OCI-LY7 (cell line): Measurements from ENCODE around the gene SELENOM. TPM values are rescaled to one million over a fixed set of nuclear protein-coding genes. Genes with fewer than 3 reads are reported as not detected.
"Not testable (repeated sequence)": the region's sequence is repeated elsewhere in the genome, so short reads cannot be mapped to it uniquely, and the experiment has no call there.

Source experiments
- BruUV-seq: library from RNA; stranded (reverse); fragments of 400-500 nt; replicated peaks from 2 replicates; lab custom pipeline; 2021; lab: Mats Ljungman, UMichigan
- CTCF ChIA-PET: fragments of 300-600 bp; sonication (Branson Sonifier 250); formaldehyde crosslinking; loops from one replicate; lab custom pipeline; 2022; ENCODE audit warnings: antibody characterized with exemption; ENCODE audit not compliant: unreplicated experiment; lab: Charles Lee
- POLR2A ChIA-PET: fragments of 300-600 bp; sonication (Branson Sonifier 250); formaldehyde crosslinking; loops from one replicate; lab custom pipeline; 2022; ENCODE audit warnings: antibody characterized with exemption; lab: Charles Lee
- DNase-seq: peaks from one replicate; pipeline ENCODE4 v3.0.0-alpha.2; 2015; ENCODE audit warnings: low spot score
- H2AFZ ChIP-seq: fragments of 200-600 bp; sonication (generic), shearing (Covaris generic); 2 replicates; pipeline ENCODE4 v1.6.1; 2014; ENCODE audit warnings: mild to moderate bottlenecking, antibody characterized with exemption, low read length, moderate library complexity
- H3K27ac ChIP-seq: fragments of 200-600 bp; sonication (generic); 2 replicates; pipeline ENCODE4 v1.5.1; 2014; ENCODE audit warnings: mixed run types, low read depth, mild to moderate bottlenecking, moderate library complexity, low read length, inconsistent platforms; ENCODE audit not compliant: poor library complexity, severe bottlenecking
- H3K36me3 ChIP-seq: fragments of 200-600 bp; sonication (generic); 2 replicates; pipeline ENCODE4 v1.6.1; 2014; ENCODE audit warnings: mild to moderate bottlenecking, antibody characterized with exemption, low read length, moderate library complexity, mixed read lengths; ENCODE audit not compliant: insufficient read depth
- H3K4me1 ChIP-seq: fragments of 200-600 bp; sonication (generic); 2 replicates; pipeline ENCODE4 v1.5.1; 2014; ENCODE audit warnings: mild to moderate bottlenecking, low read length; ENCODE audit not compliant: insufficient read depth, poor library complexity, severe bottlenecking
- H3K4me2 ChIP-seq: fragments of 200-600 bp; sonication (generic); 2 replicates; pipeline ENCODE4 v1.6.1; 2014; ENCODE audit warnings: mild to moderate bottlenecking, low read length
- H3K4me3 ChIP-seq: fragments of 200-600 bp; sonication (generic); 2 replicates; pipeline ENCODE4 v1.5.1; 2014; ENCODE audit warnings: mild to moderate bottlenecking, low read depth, low read length; ENCODE audit not compliant: poor library complexity, severe bottlenecking
- H3K79me2 ChIP-seq: fragments of 200-600 bp; sonication (generic); 2 replicates; pipeline ENCODE4 v1.6.1; 2016; ENCODE audit warnings: low read depth, mild to moderate bottlenecking, low read length, moderate library complexity, mixed read lengths; ENCODE audit not compliant: insufficient read depth
- H3K9me2 ChIP-seq: fragments of 200-600 bp; sonication (generic); 2 replicates; pipeline ENCODE4 v1.6.1; 2016; ENCODE audit warnings: mild to moderate bottlenecking, low read length, mixed read lengths; ENCODE audit not compliant: insufficient read depth
- H3K9me3 ChIP-seq: fragments of 200-600 bp; sonication (generic); 2 replicates; pipeline ENCODE4 v1.6.1; 2014; ENCODE audit warnings: mild to moderate bottlenecking, mixed run types, low read length, mixed read lengths
- H4K20me1 ChIP-seq: fragments of 200-600 bp; sonication (generic); 2 replicates; pipeline ENCODE4 v1.6.1; 2014; ENCODE audit warnings: mild to moderate bottlenecking, antibody characterized with exemption, low read length, moderate library complexity, mixed read lengths; ENCODE audit not compliant: insufficient read depth
- CTCF ChIP-seq: fragments of 200-600 bp; sonication (generic); conservative IDR thresholded peaks from 2 replicates; pipeline ENCODE4 v1.5.1; 2014; ENCODE audit warnings: mild to moderate bottlenecking, antibody characterized with exemption, low read length, moderate library complexity, mixed read lengths
- EZH2phosphoT487 ChIP-seq: fragments of 200-600 bp; sonication (generic); IDR thresholded peaks from 2 replicates; pipeline ENCODE4 v1.6.1; 2018; ENCODE audit warnings: low read depth, borderline replicate concordance, mild to moderate bottlenecking, mixed run types, antibody characterized with exemption, low read length, moderate library complexity, mixed read lengths
- intact Hi-C: fragments of 100-400 bp; cut with micrococcal nuclease; formaldehyde crosslinking; loops from one replicate; pipeline ENCODE4 v1.10.0; 2022; ENCODE audit not compliant: unreplicated experiment
- total RNA-seq, 2 experiments: library from RNA; depleted of rRNA in 1 of 2; stranded (reverse); fragments of >200 nt in 1 of 2; shearing (Covaris generic) in 1 of 2; gene quantifications; 2 replicates each; pipeline ENCODE4 v1.2.3, GENCODE V29; 2014 to 2022

The SELENOM gene
- total RNA-seq, 2 experiments from 2014 or later: 0.55 to 1.4 TPM

- peak overlapping the region; percentile 14; the same call in 1 of the 2 replicates for H3K4me2 ChIP-seq
- ChIA-PET POLR2A (no interaction called here), CTCF (no interaction called here)
- H2AFZ ChIP-seq: no peak overlapping the region
- H3K9me2 ChIP-seq: no peaks in the 10 kb centered on the region
- no peak overlapping the region for H3K27ac ChIP-seq
- peaks cover 40% of the 10 kb centered on the region for H3K4me1 ChIP-seq
- H3K36me3 ChIP-seq: no peaks in the 10 kb centered on the region
- peak; percentile 48 for DNase-seq
- no peaks in the 10 kb centered on the region; the same call in 1 of the 2 replicates for H3K79me2 ChIP-seq
- no peaks in the 10 kb centered on the region for H3K9me3 ChIP-seq
- BruUV-seq: no TSS peak
- TF ChIP-seq CTCF (no peak), EZH2phosphoT487 (no peak)
- intact Hi-C loops: no loop called here
- no peak overlapping the region for H3K4me3 ChIP-seq
- no peaks in the 10 kb centered on the region for H4K20me1 ChIP-seq
These were observed 28.2 kb downstream of the SELENOM start for GRCh38 chr22:31079095-31079642.

DNA sequence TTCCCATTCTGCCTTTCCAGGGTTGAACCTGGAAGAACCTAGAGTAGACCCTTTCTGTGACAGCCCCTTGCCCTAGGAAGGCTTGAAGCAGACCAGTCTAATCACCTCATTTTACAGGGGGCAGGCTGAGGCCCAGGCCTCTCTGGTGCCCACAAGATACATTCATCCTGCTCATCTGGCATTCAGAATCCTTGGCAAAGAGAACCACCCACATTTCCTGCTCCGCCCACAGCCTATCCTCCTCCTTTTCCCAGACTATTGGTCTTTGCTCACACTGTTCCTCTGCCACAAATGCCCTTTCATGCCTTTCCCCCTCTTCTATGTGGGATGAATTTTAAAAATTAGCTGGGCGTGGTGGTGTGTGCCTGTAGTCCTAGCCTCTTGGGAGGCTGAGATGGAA is 29.0 kb downstream of the SELENOM start:
- H2AFZ ChIP-seq, H3K4me3 ChIP-seq, H3K4me2 ChIP-seq, POLR2A ChIA-PET, H3K79me2 ChIP-seq, DNase-seq, intact Hi-C loops, H3K27ac ChIP-seq, H4K20me1 ChIP-seq, H3K9me3 ChIP-seq, CTCF ChIA-PET, BruUV-seq, H3K9me2 ChIP-seq, H3K36me3 ChIP-seq: not testable (repeated sequence)
- peaks cover 32% of the 10 kb centered on the region for H3K4me1 ChIP-seq

GRCh38 chr22:31077681-31078080 is 29.7 kb downstream of the SELENOM start:
- H2AFZ ChIP-seq: no peak overlapping the region
- H3K36me3 ChIP-seq: no peaks in the 10 kb centered on the region
- H3K9me3 ChIP-seq: no peaks in the 10 kb centered on the region
- H3K79me2 ChIP-seq: no peaks in the 10 kb centered on the region
- POLR2A ChIA-PET: no interaction called here
- H4K20me1 ChIP-seq: no peaks in the 10 kb centered on the region
- no peak for DNase-seq
- intact Hi-C loops: no loop called here
- TF ChIP-seq EZH2phosphoT487 (no peak), CTCF (no peak)
- no TSS peak for BruUV-seq
- CTCF ChIA-PET: no interaction called here
- H3K4me3 ChIP-seq: no peak overlapping the region
- peaks cover 25% of the 10 kb centered on the region for H3K4me1 ChIP-seq
- H3K4me2 ChIP-seq: no peak overlapping the region
- H3K27ac ChIP-seq: no peak overlapping the region
- H3K9me2 ChIP-seq: no peaks in the 10 kb centered on the region
